H9 (cell line): ENCODE data around the gene ARVCF. TPM values are rescaled to one million over a fixed set of nuclear protein-coding genes. Genes with fewer than 3 reads are reported as not detected.

Source experiments
- DNase-seq: peaks from one replicate; pipeline ENCODE4 v3.0.0-alpha.2; 2017
- H2AFZ ChIP-seq: one replicate; pipeline ENCODE4 v1.6.1; 2013; ENCODE audit warnings: mild to moderate bottlenecking, low read length, control low read depth, moderate library complexity
- H2AK5ac ChIP-seq: 2 replicates; pipeline ENCODE4 v1.6.1; 2013; ENCODE audit warnings: low read length, control low read depth, mixed read lengths; ENCODE audit not compliant: insufficient read length
- H2BK120ac ChIP-seq: one replicate; pipeline ENCODE4 v1.6.1; 2013; ENCODE audit warnings: low read depth, mild to moderate bottlenecking, low read length, control low read depth, inconsistent platforms; ENCODE audit not compliant: poor library complexity, severe bottlenecking
- H2BK12ac ChIP-seq: 2 replicates; pipeline ENCODE4 v1.6.1; 2013; ENCODE audit warnings: low read length, control low read depth, mixed read lengths, low read depth; ENCODE audit not compliant: insufficient read length
- H2BK15ac ChIP-seq: 2 replicates; pipeline ENCODE4 v1.6.1; 2013; ENCODE audit warnings: low read depth, low read length, control low read depth
- H2BK20ac ChIP-seq: one replicate; pipeline ENCODE4 v1.6.1; 2013; ENCODE audit warnings: low read depth, mild to moderate bottlenecking, low read length, control low read depth, inconsistent platforms; ENCODE audit not compliant: poor library complexity, severe bottlenecking
- H2BK5ac ChIP-seq: 2 replicates; pipeline ENCODE4 v1.6.1; 2013; ENCODE audit warnings: low read length, control low read depth, mixed read lengths; ENCODE audit not compliant: insufficient read length
- H3K14ac ChIP-seq: 2 replicates; pipeline ENCODE4 v1.6.1; 2013; ENCODE audit warnings: low read length, control low read depth; ENCODE audit not compliant: insufficient read depth
- H3K18ac ChIP-seq: 2 replicates; pipeline ENCODE4 v1.6.1; 2013; ENCODE audit warnings: low read depth, mild to moderate bottlenecking, mixed read lengths, low read length, control low read depth; ENCODE audit not compliant: insufficient read length
- H3K23ac ChIP-seq: 2 replicates; pipeline ENCODE4 v1.6.1; 2013; ENCODE audit warnings: low read length, control low read depth, mixed read lengths, low read depth; ENCODE audit not compliant: insufficient read length
- H3K23me2 ChIP-seq: 2 replicates; pipeline ENCODE4 v1.6.1; 2013; ENCODE audit warnings: low read depth, mild to moderate bottlenecking, mixed read lengths, low read length, control low read depth; ENCODE audit not compliant: insufficient read length, poor library complexity, severe bottlenecking
- H3K27ac ChIP-seq: 2 replicates; pipeline ENCODE4 v1.5.1; 2013; ENCODE audit warnings: low read length, control low read depth, mixed read lengths, low read depth; ENCODE audit not compliant: insufficient read length
- H3K27me3 ChIP-seq: 2 replicates; pipeline ENCODE4 v1.6.1; 2013; ENCODE audit warnings: low read length, control low read depth, inconsistent platforms; ENCODE audit not compliant: insufficient read depth
- H3K4ac ChIP-seq: 2 replicates; pipeline ENCODE4 v1.6.1; 2013; ENCODE audit warnings: low read depth, mild to moderate bottlenecking, control low read depth, inconsistent platforms, low read length, moderate library complexity
- H3K4me1 ChIP-seq: 2 replicates; pipeline ENCODE4 v1.6.1; 2013; ENCODE audit warnings: low read length, control low read depth, inconsistent platforms; ENCODE audit not compliant: insufficient read depth
- H3K4me2 ChIP-seq: 2 replicates; pipeline ENCODE4 v1.6.1; 2013; ENCODE audit warnings: low read length, control low read depth, mixed read lengths; ENCODE audit not compliant: insufficient read length, insufficient read depth
- H3K56ac ChIP-seq: 2 replicates; pipeline ENCODE4 v1.6.1; 2013; ENCODE audit warnings: low read depth, mild to moderate bottlenecking, mixed read lengths, low read length, control low read depth; ENCODE audit not compliant: insufficient read length
- H3K79me1 ChIP-seq: 2 replicates; pipeline ENCODE4 v1.6.1; 2013; ENCODE audit warnings: low read depth, mild to moderate bottlenecking, moderate library complexity, low read length, control low read depth, inconsistent platforms; ENCODE audit not compliant: insufficient read depth, poor library complexity, severe bottlenecking
- H3K79me2 ChIP-seq: 2 replicates; pipeline ENCODE4 v1.6.1; 2013; ENCODE audit warnings: low read length, control low read depth, inconsistent platforms; ENCODE audit not compliant: insufficient read depth
- H3K9ac ChIP-seq: 2 replicates; pipeline ENCODE4 v1.6.1; 2013; ENCODE audit warnings: low read length, control low read depth, mixed read lengths; ENCODE audit not compliant: insufficient read length; ENCODE audit errors: extremely low read depth
- H3K9me3 ChIP-seq: one replicate; pipeline ENCODE4 v1.6.1; 2013; ENCODE audit warnings: low read depth, low read length, inconsistent platforms; ENCODE audit not compliant: control insufficient read depth
- H3T11ph ChIP-seq: one replicate; pipeline ENCODE4 v1.6.1; 2013; ENCODE audit warnings: mild to moderate bottlenecking, low read length, control low read depth, inconsistent platforms
- H4K20me1 ChIP-seq: one replicate; pipeline ENCODE4 v1.6.1; 2013; ENCODE audit not compliant: control insufficient read depth, insufficient read length, insufficient read depth
- H4K5ac ChIP-seq: 2 replicates; pipeline ENCODE4 v1.6.1; 2013; ENCODE audit warnings: low read depth, mild to moderate bottlenecking, mixed read lengths, low read length, control low read depth; ENCODE audit not compliant: insufficient read length
- H4K8ac ChIP-seq: replicated peaks from 2 replicates; pipeline ENCODE4 v1.6.1; 2013; ENCODE audit warnings: low read length, control low read depth, mixed read lengths, low read depth; ENCODE audit not compliant: insufficient read length
- H4K91ac ChIP-seq: 2 replicates; pipeline ENCODE4 v1.6.1; 2013; ENCODE audit warnings: low read depth, mild to moderate bottlenecking, moderate library complexity, mixed read lengths, low read length, control low read depth; ENCODE audit not compliant: insufficient read length
- H3K27ac Mint-ChIP-seq, 3 experiments: 2 replicates in 2 of 3; 3 replicates in 1 of 3; pipeline ENCODE4 v1.8.0; 2020 to 2021; ENCODE audit warnings: mixed read lengths in 3 of 3, mild to moderate bottlenecking in 1 of 3, moderate library complexity in 1 of 3
- H3K27me3 Mint-ChIP-seq: 2 replicates; pipeline ENCODE4 v1.8.0; 2021; ENCODE audit warnings: low read depth, mild to moderate bottlenecking, moderate library complexity, mixed read lengths
- H3K36me3 Mint-ChIP-seq, 3 experiments: 2 replicates in 2 of 3; 3 replicates in 1 of 3; pipeline ENCODE4 v1.8.0; 2020 to 2021; ENCODE audit warnings: low read depth in 3 of 3, mixed read lengths in 3 of 3; ENCODE audit not compliant: insufficient read depth in 1 of 3
- H3K4me1 Mint-ChIP-seq, 2 experiments: 2 replicates each; pipeline ENCODE4 v1.8.0; 2020; ENCODE audit warnings: mixed read lengths in 2 of 2
- H3K4me3 Mint-ChIP-seq, 2 experiments: 2 replicates in 1 of 2; 3 replicates in 1 of 2; pipeline ENCODE4 v1.8.0; 2020 to 2021; ENCODE audit warnings: mild to moderate bottlenecking in 2 of 2, mixed read lengths in 2 of 2, moderate library complexity in 1 of 2
- H3K9me3 Mint-ChIP-seq, 2 experiments: 2 replicates in 1 of 2; 3 replicates in 1 of 2; pipeline ENCODE4 v1.8.0; 2020; ENCODE audit warnings: mild to moderate bottlenecking in 2 of 2, mixed read lengths in 2 of 2, moderate library complexity in 1 of 2
- CTCF ChIP-seq: fragments of 200-600 bp; sonication (generic); conservative IDR thresholded peaks from 3 replicates; pipeline ENCODE4 v1.8.0; 2021; ENCODE audit warnings: antibody characterized with exemption, mild to moderate bottlenecking
- WGBS: extraction: QIAGEN DNeasy Blood & Tissue Kit; methylation state at CpG from one replicate; pipeline ENCODE4 v1.1.7; 2013; ENCODE audit warnings: missing lambda C conversion rate, low lambda C conversion rate, mixed read lengths; ENCODE audit not compliant: insufficient read length; ENCODE audit errors: extremely low coverage; 5-methylcytosine and 5-hydroxymethylcytosine counted together
- total RNA-seq: library from RNA; stranded (reverse); gene quantifications from 2 replicates; pipeline ENCODE4 v1.2.1, GENCODE V29; 2021

ARVCF gene
- total RNA-seq, 1 experiment from 2014 or later: 40.7 TPM

GRCh38 chr22:20052309-20053259 is 36.0 kb upstream of the ARVCF start:
- Histone ChIP-seq H2AK5ac (no peak overlapping the region), H3K23me2 (no peaks in the 10 kb centered on the region), H3K56ac (no peak overlapping the region), H3K4ac (no peak overlapping the region), H3K79me1 (no peaks in the 10 kb centered on the region), H2BK12ac (no peak overlapping the region), H2BK120ac (no peak overlapping the region), H3K27ac (no peak overlapping the region), H4K20me1 (no peaks in the 10 kb centered on the region), H3K14ac (no peak overlapping the region), H3K27me3 (no peaks in the 10 kb centered on the region), H2AFZ (no peak overlapping the region), H2BK15ac (no peak overlapping the region), H3T11ph (no peak overlapping the region), H3K4me2 (no peak overlapping the region), H3K4me1 (no peaks in the 10 kb centered on the region), H3K79me2 (no peaks in the 10 kb centered on the region), H2BK20ac (no peak overlapping the region), H3K9ac (no peak overlapping the region), H4K5ac (no peak overlapping the region), H3K23ac (no peak overlapping the region), H4K8ac (no peak overlapping the region), H2BK5ac (no peak overlapping the region), H4K91ac (no peak overlapping the region), H3K9me3 (no peaks in the 10 kb centered on the region), H3K18ac (no peak overlapping the region)
- Mint-ChIP-seq H3K27me3 (no peaks in the 10 kb centered on the region), H3K4me1 (no peaks in the 10 kb centered on the region), H3K9me3 (peaks cover 5 to 13% of the 10 kb centered on the region in 2 experiments; a peak in 3 of 5 replicates), H3K27ac (no peak overlapping the region), H3K4me3 (no peak overlapping the region), H3K36me3 (peaks cover 12 to 25% (median 13%) of the 10 kb centered on the region in 3 experiments)
- no peak for DNase-seq
- no peak for TF ChIP-seq CTCF
- no CpG with 5 or more reads among the region's 26 CpGs for WGBS
